ENCODE results near the gene PLEKHA7.
A peak's percentile ranks its signal among the peaks of the same experiment; 100 is the strongest.
"Not testable (repeated sequence)": the region's sequence is repeated elsewhere in the genome, so short reads cannot be mapped to it uniquely, and the experiment has no call there.

PLEKHA7 gene

DNA sequence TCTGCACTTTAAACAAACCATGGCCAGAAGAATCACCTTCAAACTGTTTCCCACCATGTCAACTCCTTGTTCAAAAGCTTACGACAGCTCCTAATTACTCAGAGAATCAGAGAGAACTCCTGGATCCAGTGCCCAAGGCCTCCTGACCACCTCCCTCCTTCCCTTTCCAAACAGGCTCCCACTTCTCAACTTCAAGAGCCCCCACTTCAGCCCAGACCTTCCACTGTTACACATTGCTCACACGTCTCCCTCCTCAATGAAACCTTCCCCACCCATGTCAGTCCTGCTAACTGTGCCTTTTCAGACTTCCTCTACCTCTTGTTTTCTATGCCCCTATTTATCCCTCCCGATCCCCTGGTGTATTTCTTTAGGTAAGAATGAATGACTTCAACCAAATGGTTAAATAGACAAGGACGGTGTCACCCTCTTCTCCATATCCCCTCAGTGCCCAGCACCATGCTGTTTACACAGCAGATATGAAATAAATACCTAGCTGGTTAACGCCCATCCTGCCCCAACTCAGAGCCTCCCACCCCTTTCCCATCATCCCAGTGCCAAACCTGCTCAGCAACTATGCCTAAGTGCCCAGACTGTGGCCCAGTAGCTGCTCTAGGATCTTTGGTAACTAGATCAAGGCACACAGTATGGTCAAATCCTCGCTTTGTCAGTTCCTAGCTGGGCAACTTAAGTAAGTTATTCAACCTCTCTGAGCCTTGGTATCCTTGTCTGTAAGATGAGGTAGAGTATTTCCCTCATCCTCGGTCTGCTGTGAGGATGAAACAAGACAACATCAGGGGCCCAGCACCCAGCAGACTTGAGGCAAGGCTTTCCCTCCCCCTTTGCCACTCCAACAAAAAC lies 36.8 kb downstream of the PLEKHA7 start:
- DNase-seq = no peak

DNA sequence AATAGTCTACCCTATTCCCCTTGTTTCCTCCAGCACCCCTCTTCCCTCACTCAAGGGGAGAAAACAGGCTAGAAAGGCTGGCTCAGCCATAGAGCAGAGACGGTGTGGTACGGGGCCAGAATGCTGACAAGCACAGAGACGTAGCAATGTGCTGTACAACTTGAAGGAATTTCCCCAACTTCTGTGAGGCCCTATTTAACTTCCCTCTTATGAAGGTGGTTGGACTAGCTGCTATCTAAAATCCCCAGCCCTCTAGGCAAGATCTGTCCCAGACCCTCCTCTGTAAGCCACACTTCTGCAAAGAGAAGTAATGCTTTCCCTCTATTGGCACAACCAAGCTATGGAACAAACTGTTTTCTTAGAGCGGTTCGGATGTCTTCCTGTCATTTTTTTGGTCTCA lies 37.8 kb downstream of the PLEKHA7 start:
- DNase-seq = no peak

DNA sequence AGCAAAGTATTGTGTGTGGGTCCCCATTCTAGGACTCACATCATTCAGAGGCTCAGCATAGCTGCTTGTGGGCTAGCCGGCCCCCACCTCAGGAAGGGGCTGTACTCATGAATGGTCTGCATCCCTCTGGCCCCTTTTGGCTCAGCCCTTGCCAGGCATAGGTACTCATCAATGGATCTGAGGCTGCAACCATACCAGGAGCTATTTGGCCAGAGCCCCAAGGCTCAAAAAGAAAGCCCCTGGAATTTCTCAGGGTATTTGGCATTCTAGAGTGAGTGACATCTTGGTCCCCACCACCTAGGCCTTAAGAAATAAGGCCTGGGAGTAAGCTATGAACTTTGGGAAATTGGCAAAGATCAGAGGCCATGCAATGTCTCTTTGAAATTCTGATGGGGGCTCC lies 38.3 kb downstream of the PLEKHA7 start:
- no peak for DNase-seq

DNA sequence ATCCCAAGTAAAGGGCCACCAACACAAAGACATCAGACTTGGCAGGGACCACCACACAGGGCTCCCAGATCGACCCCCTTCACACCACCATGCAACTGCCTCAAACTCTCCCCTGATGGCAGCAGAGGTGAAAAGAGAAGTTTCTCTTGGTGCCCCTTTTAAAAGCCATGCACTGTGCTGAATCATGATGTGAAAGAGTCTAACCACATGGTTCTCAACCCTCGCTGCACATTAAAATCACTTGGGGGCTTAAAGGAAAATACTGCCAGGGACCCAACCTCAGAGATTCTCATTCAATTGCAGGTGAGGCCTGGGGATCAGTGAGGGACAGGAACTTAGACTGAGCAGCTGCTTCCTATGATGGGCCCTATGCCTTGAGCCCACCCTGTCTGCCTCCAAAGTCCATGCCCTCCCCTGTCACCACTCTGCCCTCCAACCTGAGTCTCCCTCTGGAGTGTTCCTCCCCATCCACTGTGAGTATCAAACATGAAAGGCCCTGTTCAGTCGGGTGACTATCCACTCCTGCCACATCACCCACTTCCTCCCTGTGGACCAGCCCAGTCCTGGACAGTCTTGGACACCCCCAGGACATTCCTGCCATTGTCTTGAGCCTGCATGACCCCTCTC lies 40.8 kb downstream of the PLEKHA7 start:
- DNase-seq = no peak

DNA sequence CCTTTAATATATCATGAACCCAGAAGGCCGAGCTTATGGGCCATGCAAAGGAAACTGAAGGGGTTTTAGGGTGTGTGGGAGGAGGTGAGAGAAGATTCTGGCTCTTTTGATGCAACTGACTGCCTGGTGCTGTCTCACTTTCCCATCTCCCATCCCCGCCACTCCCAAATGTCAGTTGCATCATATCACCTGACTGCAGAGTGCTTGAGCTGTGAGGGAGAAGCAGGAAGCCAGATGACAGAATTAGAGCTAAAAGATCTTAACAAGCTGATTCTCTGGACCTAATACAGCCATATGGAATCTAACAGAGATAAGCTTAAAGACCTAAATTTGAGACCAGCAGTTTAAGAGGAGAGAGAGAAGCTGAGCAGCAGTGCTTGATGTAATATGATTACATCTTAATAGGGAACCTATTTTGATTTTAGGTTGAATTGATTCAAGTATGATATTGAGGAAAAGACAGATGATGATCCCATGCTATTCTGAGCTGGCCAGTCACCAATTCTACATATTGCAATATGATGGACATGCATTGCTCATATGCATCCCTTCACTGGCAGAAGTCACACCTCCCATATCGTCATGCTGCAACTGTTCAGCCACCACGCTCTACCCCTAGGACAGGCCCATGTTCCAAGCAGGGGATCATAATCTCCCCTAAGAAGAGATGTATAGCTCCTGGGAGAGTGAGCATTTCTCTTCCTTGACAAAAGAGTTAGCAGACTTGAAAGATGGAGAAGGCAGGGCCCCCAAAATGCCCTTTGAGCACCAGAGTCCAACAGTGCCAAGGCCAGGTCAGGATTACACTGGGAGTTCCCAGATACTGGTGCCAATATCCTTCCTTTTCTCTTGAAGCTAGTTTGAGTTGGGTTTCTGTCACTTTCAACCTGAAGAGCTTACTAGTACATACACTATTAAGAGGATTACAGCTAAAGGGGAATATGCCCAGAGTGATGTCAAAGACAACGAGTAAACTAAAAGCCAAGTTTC lies 44.9 kb downstream of the PLEKHA7 start:
- peak; percentile 15 for DNase-seq

DNA sequence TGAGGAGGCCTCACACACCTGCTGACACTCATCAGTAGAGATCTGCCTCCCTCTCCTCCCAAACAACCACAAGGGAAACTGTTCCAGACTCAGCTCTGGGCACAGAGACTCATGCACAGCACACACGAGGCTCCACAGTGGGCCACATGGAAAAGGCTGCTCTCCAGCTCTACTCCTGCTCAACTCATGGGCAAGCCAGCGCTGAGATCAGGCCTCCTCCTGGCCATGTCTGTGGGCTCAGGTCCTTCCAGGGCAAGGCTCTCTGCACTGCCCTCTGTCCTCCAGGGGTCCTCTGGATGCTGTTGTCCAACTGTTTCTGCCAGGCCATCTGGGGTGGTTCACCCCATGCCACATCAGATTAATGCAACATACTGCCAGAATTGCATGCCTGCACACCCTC lies 46.0 kb downstream of the PLEKHA7 start:
- peak; percentile 8 for DNase-seq

DNA sequence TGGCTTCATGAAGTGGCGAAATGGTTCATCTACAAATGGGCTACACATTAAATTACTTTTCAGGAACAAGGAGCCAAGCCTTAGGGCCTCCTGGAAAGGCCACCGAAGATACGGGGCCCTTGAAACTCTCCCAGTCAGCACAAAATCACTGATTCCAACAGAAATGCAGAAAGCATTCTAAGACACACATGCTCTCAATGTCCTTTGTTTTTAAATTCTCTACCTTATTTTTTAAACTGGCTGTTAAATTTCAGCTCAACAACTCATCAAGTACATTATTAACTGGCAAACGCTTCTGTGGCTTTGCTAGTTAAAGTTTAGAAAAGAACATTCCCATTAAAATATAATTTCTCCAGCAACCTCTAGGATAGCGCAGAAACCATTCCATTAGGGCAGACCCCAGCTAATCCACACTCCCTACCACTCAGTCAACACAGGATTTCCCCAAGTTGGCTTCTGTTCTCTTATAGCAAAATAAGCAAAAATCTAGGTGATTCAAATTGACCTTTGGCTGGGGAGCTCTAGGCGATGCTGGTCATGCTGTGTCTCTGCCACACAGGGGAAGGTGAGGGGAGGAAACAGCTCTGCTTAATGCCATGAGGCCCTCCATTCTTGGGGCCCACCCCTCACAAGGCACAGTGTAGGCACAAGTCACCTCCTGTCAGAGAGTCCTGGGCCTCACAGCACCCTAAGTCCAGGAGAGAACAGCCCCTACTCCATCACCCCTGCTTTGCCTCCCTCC lies 47.1 kb downstream of the PLEKHA7 start:
- no peak for DNase-seq

DNA sequence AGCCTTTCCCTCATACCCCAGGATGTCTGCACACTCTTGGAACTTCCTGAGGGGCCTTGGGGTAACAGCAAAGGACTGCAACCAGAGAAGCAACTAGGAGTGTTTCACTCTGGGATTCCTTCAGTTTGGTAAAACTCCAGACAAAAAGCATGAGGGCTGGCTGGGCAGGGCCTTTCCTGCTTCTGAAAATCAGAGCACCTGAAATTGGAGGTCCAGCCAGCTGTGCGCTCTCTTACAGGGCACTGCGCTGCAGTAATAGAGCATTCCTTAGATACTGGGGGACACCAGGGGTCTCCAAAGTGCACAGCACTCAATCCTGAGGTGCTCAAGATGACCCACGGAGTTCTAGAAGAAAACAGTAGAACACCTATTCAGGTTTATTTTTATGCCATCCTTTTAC lies 49.7 kb downstream of the PLEKHA7 start:
- DNase-seq = no peak

DNA sequence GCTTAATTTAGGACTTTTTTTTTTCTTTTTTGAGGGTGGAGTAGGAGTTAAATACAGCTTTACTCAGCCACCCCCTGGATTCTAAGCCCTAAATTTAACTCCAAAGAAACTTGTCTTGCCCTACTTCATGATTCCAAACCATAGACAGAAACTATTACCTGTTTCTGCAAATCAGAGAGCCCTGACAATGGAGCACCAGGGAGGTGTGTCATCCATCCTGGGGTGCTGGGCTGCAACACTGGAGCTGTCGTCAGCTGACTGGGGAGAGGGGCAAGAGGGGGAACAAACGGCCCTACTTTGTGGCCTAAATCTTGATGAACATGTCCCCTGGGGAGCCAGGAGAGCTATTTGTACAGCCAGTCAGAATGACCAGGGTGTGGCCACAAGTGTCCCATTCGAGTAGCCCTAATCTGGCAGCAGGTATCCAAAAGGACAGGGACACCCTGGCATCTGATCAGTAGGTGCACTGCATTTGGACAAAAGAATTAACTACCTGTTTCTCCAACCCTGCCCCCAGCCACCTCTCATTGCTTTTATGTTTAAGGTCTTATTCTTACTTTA lies 50.8 kb downstream of the PLEKHA7 start:
- no peak for DNase-seq

DNA sequence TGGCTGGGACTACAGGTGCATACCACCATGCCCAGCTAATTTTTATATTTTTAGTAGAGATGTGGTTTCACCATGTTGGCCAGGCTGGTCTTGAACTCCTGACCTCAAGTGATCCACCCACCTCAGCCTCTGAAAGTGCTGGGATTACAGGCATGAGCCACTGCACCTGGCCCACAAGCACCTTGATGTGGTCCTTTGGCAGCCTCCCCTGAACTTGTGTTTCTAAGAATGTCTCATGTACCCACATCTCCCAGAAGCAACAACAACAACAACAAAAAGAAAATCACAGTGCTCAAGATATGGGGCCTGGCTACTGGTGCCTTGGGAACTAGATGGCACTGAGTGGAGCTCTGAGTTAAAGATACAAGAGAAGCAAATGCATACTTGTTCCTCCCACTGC lies 51.6 kb downstream of the PLEKHA7 start:
- not testable (repeated sequence) for DNase-seq

DNA sequence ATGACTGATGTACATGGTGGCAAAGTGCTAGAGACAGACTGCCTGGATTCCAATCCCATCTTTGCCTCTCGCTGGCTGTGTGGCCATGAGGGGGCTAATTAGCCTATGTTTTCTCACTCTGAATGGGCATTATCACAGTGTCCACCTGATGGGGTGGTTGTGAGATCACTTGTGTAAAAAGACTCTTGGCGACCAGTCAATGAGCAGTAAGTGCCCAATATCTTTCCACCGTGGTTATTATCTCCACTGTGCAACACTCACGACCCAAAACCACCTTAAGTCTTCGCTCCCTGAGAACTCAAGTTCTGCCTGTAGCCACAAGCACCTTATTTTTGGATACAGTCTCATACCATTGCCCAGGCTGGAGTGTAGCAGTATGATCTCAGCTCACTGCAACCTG lies 52.1 kb downstream of the PLEKHA7 start:
- no peak for DNase-seq

DNA sequence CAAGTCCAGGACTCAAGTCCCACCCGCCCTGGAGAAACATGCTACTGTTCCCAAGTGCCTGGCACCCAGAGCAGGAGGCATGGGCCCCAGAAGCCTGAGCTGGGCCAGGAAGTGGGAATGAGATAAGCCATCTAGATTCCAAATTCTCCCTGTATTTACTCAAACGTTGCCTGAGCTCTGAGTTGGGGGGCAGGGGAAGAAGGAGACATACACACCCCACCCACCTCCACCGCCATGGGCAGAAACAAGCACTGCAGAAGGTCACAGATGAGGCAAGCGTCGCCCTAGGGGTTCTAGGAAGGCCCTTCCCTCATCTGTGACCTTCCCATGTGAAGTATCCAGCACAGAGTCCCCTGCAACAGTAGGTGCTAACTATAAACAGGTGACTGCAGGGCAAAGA lies 54.0 kb downstream of the PLEKHA7 start:
- no peak for DNase-seq

DNA sequence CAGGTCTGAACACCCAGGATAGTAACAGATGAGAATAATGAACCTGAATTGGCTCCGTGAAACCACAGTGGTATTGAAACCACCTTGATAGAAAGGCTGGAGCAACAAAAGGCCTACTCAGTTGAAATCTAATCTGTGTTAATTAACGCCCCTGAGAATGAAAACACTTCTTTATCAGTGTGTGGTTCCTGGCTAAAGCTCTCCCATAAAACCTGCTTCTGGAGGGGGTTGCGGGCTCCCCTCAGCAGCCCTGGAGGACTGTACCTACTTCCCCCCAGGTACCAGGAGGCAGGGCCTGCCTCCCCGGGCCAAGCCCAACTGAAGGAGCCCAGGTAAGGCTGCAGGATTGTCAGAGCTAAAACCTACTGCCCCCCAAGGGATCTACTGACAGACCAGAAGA lies 54.6 kb downstream of the PLEKHA7 start:
- DNase-seq = no peak

DNA sequence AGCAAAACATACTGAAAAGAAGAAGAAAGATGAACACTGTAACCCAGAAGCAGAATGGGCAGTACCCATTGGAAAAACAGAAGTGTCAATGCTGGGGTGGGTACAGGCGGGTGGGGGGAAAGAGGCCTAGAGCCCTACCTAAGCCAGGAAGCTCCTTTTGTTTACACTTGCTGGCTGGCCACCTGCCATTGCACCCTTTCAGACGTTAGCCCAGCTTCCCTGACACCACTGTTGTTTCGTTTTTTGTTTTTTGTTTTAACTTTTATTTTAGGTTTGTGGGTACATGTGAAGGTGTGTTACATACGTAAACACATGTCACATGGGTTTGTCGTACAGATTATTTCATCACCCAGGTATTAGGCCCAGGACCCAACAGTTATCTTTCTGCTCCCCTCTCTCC lies 55.4 kb downstream of the PLEKHA7 start:
- no peak for DNase-seq

DNA sequence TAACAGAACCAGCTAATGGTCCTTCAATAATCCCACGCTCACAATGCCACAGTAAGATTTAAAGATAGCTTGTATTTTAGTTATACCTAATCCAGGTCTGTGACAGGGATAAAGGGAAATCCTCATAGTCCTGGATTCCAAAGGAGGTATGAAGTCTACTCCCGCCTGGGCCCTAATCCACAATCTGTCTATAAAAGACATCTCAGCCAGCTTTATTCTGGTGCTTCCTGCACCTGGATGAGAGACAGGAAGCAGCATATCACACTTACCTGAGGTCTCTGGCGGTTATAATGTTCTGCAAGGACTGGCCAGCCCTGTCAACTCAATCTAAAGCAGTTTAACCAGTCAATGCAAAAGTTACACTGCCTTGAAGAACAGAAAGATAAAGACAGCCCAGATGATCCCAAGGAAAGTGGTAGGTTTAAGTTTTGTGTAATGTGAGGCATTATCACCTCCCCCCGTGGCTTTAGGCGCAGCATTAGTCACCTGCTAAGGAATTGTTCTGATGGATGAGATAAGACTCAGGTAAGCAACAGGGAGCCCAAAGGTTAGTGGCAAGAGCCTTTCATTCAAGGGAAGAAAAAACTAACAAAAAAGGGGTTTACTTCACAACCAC lies 57.6 kb downstream of the PLEKHA7 start:
- no peak for DNase-seq

DNA sequence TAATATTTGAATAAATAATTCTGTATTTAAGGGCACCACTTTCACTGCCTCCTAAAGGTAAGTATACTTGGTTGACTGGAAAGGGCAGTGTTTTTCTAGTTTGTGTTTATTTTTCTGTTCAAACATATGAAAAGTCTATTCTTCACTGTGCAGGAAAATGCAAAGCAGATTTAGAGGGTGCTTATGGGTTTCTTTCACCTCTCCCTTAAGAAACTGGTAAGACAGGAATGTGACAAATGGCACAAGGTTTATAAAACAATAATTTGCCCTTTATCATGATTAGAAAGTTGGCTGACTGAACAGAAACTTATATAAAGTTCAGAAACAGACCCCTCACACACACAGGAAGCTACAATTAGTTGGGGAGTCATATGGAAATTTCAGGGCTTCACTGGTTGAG lies 60.6 kb downstream of the PLEKHA7 start:
- DNase-seq = no peak

DNA sequence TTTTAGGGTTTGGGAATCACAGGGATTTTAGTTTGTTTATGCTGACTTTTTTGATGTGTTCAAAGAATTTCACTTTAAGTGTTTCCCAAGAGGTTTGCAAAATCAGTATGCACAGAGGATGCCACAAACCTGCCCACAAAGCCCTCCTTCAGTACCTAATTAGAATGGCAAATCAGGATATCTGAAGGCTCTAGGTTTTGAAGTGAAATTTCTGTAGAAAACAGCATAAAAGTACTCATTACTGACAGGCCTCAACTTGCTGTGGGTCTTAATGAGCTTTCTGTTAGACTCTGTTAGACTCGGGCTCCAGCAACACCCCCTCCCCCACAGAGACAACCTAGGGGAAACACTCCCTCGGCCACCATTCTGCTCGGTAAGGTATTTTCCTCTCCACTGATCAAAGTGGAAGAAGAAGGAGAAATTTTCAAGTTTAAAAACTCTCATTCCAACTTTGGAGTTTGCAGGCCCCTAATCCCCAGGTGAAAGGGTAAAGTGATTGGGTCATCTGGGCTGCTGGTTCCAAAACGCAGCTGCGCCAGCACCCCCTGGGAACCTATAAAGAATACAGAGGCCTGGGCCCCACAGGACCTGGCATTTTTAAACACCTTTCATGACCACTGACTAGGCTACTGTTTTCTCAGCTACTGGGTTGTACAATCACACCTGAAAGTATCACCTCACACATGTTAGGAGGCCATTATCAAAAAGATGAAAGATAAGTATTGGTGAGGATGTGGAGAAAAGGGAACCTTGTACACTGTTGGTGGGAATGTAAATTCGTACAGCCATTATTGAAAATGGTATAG lies 67.5 kb downstream of the PLEKHA7 start:
- DNase-seq = peak; percentile 63

DNA sequence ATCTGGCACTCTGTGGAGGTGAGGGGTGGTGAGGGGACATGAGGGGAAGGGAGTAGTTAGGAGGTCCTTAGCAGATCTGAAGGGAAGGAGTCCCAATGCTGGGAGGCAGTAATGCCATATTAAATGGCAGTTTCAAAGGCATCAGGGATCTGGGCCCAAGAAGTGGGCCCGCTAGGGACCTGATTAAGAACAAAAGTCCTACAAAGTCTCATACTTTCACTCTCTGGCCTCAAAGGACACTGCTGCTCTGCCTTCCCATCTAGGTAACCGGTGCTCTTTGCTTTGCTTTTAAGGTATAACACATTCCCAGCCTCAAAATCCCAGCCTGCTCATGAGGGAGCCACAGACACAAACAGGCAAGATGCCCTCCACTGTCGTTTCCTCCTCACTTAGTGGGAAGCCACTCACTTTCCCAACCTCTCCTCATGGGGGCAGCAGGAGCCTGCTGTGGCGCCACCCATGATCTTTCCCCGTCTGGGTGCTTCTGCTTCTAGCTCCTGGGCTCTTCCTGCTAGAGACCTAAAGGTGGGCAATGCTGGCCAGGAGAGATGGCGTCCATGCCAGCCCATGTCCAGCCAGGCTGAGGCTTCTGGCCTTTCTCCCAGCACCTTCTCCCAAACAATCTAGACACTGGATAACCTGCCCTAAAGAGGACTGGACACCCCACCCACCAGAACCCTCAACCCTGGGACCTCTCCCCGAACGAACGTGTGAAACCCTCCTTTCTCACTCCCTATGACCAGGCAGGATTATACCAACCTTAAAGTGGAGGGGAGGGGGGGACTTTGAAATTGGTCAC lies 68.3 kb downstream of the PLEKHA7 start:
- DNase-seq = peak; percentile 73

DNA sequence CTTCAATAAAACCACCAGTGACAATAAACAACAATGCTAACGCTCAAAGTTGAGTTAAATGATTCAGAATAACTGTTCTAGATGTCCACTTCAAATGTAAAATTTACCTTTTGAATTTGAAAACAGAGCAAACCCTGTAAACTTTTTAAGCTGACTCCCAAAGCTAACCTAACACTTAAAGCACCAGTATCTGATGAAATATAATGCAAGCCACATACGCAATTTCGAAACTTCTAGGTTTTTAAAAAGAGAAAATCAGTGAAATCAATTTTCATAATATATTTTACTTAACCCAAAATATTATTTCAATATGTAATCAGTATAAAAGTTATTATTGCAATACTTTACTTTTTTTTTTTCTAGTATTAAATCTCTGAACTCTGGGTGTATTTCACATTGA lies 71.3 kb downstream of the PLEKHA7 start:
- no peak for DNase-seq

DNA sequence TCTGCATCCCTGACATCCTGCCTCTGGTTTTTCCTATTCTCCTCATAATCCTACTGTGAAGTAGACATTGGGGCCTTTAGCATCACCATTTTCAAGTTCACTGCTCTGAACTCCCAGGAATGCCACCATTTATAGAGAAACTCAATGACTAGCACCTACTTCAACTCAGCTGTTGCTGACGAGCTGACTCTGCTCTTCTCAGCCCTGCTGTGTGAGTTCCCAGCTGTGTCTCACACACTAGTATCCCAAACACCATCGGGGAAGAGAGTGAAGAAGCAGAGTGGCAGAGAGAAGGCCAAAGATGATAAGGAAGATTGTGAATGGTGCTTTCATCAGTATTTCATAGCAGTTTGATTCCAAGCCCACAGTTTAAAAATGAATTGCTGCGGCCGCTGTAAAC lies 71.9 kb downstream of the PLEKHA7 start:
- DNase-seq = no peak

Data from eye (tissue), 1 donor.